ENCODE measurements around the gene SRC. TPM values are rescaled to one million over a fixed set of nuclear protein-coding genes. Genes with fewer than 3 reads are reported as not detected.

SRC gene
- total RNA-seq, 1 donor from 2014 or later, result 25.1 TPM

DNA sequence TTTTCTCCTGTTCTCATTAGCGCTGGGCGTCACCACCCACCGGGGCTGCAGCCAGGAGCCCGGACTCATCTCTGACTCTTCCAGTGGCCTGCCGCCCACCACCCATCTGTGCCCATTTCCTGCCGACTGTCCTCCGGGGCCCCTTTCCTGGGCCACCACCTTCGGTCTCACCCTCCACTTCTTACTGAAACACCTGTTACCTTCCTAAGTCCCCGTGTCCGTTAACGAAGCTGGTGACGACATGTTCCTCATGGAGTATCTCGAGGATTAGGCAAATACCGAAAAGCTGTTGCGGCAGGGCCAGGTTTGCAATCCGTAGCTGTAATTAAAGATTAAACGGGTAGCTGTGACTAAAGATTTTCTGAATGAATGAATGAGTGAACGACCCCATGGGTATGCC lies 80.2 kb downstream of the SRC start:
- Mint-ChIP-seq H3K4me1 (ENCODE audit: low read depth) (peaks cover 10% of the 10 kb centered on the region), H3K36me3 (ENCODE audit: low read depth) (no peaks in the 10 kb centered on the region), H3K4me3 (ENCODE audit: unreplicated experiment) (no peak overlapping the region), H3K27ac (ENCODE audit: unreplicated experiment) (no peak overlapping the region), H3K9me3 (ENCODE audit: low read depth) (no peaks in the 10 kb centered on the region), H3K27me3 (ENCODE audit: low read depth) (peaks cover 27% of the 10 kb centered on the region)
- no peak for DNase-seq (ENCODE audit: low spot score)
- TF ChIP-seq, protein P1, sequence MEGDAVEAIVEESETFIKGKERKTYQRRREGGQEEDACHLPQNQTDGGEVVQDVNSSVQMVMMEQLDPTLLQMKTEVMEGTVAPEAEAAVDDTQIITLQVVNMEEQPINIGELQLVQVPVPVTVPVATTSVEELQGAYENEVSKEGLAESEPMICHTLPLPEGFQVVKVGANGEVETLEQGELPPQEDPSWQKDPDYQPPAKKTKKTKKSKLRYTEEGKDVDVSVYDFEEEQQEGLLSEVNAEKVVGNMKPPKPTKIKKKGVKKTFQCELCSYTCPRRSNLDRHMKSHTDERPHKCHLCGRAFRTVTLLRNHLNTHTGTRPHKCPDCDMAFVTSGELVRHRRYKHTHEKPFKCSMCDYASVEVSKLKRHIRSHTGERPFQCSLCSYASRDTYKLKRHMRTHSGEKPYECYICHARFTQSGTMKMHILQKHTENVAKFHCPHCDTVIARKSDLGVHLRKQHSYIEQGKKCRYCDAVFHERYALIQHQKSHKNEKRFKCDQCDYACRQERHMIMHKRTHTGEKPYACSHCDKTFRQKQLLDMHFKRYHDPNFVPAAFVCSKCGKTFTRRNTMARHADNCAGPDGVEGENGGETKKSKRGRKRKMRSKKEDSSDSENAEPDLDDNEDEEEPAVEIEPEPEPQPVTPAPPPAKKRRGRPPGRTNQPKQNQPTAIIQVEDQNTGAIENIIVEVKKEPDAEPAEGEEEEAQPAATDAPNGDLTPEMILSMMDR (IDR thresholded peaks at IDR 0.05), result no peak

GRCh38 chr20:37426978-37427377 lies 81.0 kb downstream of the SRC start:
- TF ChIP-seq, protein P1 (IDR thresholded peaks at IDR 0.05), result no peak
- Mint-ChIP-seq H3K27ac (ENCODE audit: unreplicated experiment) (no peak overlapping the region), H3K36me3 (ENCODE audit: low read depth) (no peaks in the 10 kb centered on the region), H3K4me3 (ENCODE audit: unreplicated experiment) (no peak overlapping the region), H3K9me3 (ENCODE audit: low read depth) (no peaks in the 10 kb centered on the region), H3K27me3 (ENCODE audit: low read depth) (peaks cover 21% of the 10 kb centered on the region), H3K4me1 (ENCODE audit: low read depth) (peaks cover 5% of the 10 kb centered on the region)
- DNase-seq (ENCODE audit: low spot score), result no peak

GRCh38 chr20:37430044-37430443 lies 84.1 kb downstream of the SRC start:
- peaks cover 4% of the 10 kb centered on the region for H3K27me3 Mint-ChIP-seq (ENCODE audit: low read depth)
- no peaks in the 10 kb centered on the region for H3K36me3 Mint-ChIP-seq (ENCODE audit: low read depth)
- H3K4me3 Mint-ChIP-seq (ENCODE audit: unreplicated experiment), result no peak overlapping the region
- no peaks in the 10 kb centered on the region for H3K9me3 Mint-ChIP-seq (ENCODE audit: low read depth)
- TF ChIP-seq, protein P1 (IDR thresholded peaks at IDR 0.05), result no peak
- DNase-seq (ENCODE audit: low spot score), result no peak
- H3K27ac Mint-ChIP-seq (ENCODE audit: unreplicated experiment), result no peak overlapping the region
- no peaks in the 10 kb centered on the region for H3K4me1 Mint-ChIP-seq (ENCODE audit: low read depth)

DNA sequence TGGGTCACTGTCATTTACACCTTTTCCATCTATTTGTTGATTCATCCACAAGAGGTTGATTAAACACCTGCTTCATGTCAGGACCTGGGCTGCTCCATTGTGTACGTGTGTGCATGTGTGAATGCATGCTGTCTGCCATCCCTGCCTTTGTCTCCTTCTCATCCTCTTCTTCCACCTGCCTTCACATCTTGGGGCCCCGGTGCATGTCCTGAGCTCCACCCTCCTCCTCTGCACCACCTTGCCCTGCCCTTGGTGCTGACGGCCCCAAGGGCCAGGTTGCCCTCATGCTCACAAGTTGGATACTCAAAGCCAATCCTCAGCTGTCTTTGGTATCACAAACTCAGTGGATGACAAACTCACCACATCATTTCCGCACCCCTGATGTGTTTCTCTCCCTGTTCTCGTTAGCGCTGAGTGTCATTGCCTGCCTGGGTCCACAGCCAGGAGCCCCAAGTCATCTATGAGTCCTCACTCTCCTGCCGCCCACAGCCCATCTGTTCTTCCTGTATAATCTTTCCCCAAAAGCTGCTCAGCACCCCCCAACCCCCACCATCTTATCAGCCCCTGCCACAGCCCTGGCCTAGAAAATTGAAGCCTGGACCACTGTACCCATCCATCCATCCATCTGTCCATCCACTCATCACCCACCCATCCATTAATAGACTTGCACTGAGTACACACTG lies 85.0 kb downstream of the SRC start:
- TF ChIP-seq, protein P1 (IDR thresholded peaks at IDR 0.05), result no peak
- DNase-seq (ENCODE audit: low spot score), result no peak
- Mint-ChIP-seq H3K36me3 (ENCODE audit: low read depth) (no peaks in the 10 kb centered on the region), H3K27ac (ENCODE audit: unreplicated experiment) (no peak overlapping the region), H3K4me3 (ENCODE audit: unreplicated experiment) (no peak overlapping the region), H3K27me3 (ENCODE audit: low read depth) (no peaks in the 10 kb centered on the region), H3K4me1 (ENCODE audit: low read depth) (no peaks in the 10 kb centered on the region), H3K9me3 (ENCODE audit: low read depth) (no peaks in the 10 kb centered on the region)

- H3K9me3 Mint-ChIP-seq (ENCODE audit: low read depth), result no peaks in the 10 kb centered on the region
- DNase-seq (ENCODE audit: low spot score), result no peak
- no peak overlapping the region for H3K4me3 Mint-ChIP-seq (ENCODE audit: unreplicated experiment)
- no peaks in the 10 kb centered on the region for H3K36me3 Mint-ChIP-seq (ENCODE audit: low read depth)
- TF ChIP-seq, protein P1 (IDR thresholded peaks at IDR 0.05), result no peak
- no peaks in the 10 kb centered on the region for H3K4me1 Mint-ChIP-seq (ENCODE audit: low read depth)
- H3K27me3 Mint-ChIP-seq (ENCODE audit: low read depth), result peaks cover 3% of the 10 kb centered on the region
- no peak overlapping the region for H3K27ac Mint-ChIP-seq (ENCODE audit: unreplicated experiment)
Observed at GRCh38 chr20:37431786-37432185, 85.8 kb downstream of the SRC start.

Data from chondrocyte (in vitro differentiated cells).